Stimulated activated CD8-positive, alpha-beta memory T cell treated with anti-CD3 and anti-CD28 coated beads, Interleukin-15, amount 100 ng/mL, for 1 hour (primary cell): ENCODE data around the gene ZNF792.
"Not testable (repeated sequence)": the region's sequence is repeated elsewhere in the genome, so short reads cannot be mapped to it uniquely, and the experiment has no call there.

Experiments
- DNase-seq: peaks from one replicate; pipeline ENCODE4 v3.0.0-alpha.2; 2020; ENCODE audit warnings: low read depth

Gene ZNF792

GRCh38 chr19:34998777-34999497 lies 34.9 kb upstream of the ZNF792 start:
- DNase-seq = no peak

DNA sequence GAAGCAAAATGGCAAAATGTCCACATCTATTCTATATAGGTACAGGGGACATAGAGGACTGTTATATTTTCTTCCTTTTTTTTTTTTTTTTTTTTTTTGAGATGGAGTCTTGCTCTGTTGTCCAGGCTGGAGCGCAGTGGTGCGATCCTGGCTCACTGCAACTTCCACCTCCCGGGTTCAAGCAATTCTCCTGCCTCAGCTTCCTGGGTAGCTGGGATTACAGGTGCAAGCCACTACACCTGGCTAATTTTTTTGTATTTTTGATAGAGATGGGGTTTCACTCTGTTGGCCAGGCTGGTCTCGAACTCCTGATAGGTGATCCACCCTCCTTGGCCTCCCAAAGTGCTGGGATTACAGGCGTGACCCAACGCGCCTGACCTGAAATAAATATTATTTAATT lies 34.2 kb upstream of the ZNF792 start:
- not testable (repeated sequence) for DNase-seq

DNA sequence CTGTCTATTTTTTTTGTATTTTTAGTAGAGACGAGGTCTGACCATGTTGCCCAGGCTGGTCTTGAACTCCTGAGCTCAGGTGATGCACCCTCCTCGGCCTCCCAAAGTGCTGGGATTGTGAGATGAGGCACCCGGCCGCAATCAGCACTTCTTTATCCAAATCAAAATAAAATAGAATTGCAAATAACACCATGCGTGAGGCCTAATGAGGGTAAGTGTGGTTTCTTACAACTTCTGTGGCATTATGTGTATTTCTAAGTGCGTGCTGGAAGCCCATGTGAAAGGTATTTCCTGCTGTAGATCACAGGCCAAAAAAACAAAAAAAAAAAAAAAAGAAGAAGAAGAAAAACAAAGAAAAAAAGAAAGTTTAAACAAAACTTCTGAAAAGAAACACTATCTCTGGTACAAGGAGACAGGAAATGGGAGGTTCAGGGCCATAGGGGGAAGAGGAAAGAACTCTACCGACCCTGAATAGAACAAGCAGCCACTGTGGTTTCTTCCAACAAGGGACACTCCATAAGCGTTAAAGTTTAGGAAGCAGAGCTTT lies 33.1 kb upstream of the ZNF792 start:
- no peak for DNase-seq

GRCh38 chr19:34995551-34995950 lies 31.5 kb upstream of the ZNF792 start:
- no peak for DNase-seq

DNA sequence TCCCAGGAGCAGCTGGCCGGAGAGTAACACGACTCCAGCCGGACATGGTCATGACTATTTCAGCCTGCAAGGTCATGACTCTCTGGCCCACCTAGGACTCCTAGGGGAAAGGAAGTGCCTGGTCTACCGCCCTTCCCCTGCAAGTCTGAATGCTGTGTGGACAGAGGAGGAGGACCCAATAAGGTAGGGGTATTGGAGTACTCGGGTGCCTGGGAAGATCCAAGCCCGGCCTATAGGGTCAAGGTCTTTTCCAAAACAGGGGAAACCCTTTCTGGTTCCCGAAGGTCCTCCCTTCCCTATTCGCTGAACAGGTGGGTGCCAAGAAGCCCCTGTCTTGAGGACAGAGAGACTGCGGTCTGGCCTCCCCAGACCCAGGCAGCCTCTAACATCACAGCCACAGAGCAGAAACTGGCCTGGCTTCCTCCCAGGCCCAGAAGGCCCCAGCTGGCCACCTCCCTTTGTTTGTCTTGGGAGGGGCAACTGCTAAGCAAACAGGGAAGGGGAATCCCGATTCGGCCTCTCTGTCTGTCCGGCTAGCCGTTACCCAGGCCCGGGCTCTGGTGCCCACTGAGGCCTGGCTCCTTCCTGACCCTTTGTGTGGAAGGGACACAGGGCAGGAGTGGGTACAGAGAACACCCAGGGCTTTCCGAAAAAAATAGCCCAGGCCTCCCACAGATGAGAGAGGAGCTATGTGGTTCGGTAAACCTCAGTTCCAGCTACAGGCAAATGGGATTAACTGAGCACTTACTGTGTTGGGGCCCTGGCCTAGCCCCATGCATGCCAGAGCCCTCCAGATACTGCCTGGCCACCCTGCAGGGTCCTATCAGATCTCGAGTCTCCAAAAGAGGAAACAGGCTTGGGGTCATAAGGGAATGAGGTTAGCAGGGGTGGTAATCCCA lies 30.9 kb upstream of the ZNF792 start:
- no peak for DNase-seq

DNA sequence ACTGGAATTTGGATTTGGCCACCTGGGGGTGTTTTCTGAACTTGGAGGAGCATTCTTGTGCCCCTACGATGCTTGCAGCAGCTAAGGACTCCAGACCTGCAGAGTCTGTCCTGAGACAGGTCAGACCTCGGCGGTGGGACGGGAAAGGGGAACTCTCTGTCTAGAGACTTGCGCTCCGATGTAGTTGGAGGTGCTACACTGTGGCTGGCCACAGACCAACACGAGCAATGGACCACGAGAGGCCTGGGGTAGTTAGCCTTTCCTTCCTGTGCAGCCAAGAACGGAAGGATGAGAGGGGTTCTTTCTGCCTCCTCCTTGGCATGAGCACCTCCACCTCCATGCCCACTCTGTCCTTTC lies 30.2 kb upstream of the ZNF792 start:
- DNase-seq = no peak

DNA sequence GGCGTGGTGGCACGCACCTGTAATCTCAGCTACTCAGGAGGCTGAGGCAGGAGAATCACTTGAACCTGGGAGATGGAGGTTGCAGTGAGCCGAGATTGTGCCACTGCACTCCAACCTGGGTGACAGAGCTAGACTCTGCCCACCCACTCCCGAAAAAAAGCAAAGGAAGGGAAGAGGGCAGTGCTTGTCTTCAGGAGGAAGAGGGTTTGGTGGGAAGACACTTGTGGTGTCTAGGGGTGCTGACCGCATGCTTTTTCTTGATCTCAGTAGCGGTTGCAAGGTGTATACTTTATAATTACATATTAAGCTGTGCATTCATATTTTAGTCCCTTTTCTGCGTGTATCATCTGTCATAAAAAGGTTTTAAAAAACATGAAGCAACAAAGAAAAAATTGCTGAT lies 28.6 kb upstream of the ZNF792 start:
- not testable (repeated sequence) for DNase-seq

GRCh38 chr19:34991542-34992333 lies 27.7 kb upstream of the ZNF792 start:
- DNase-seq = no peak

- no peak for DNase-seq
Observed at GRCh38 chr19:34990578-34991192, 26.7 kb upstream of the ZNF792 start.

DNA sequence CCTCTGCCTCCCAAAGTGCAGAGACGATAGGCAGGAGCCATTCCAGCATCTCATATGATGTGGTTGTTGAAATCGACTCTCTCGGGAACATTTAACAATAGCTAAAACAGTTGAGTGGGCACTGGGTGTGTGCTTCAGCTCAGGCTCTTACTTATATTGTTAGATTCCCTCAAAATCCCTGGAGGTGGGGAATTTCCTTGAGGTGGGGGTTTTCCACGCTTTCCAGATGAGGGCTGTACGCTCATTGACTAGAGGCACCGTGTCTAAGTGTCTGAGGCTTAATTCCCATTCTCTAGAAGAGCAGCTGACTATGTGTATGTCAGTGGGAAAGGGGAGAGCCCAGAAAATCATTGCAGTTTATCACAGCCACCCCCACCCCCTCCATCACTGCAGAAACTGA lies 25.3 kb upstream of the ZNF792 start:
- DNase-seq = no peak

GRCh38 chr19:34988119-34988518 lies 24.1 kb upstream of the ZNF792 start:
- DNase-seq = no peak

DNA sequence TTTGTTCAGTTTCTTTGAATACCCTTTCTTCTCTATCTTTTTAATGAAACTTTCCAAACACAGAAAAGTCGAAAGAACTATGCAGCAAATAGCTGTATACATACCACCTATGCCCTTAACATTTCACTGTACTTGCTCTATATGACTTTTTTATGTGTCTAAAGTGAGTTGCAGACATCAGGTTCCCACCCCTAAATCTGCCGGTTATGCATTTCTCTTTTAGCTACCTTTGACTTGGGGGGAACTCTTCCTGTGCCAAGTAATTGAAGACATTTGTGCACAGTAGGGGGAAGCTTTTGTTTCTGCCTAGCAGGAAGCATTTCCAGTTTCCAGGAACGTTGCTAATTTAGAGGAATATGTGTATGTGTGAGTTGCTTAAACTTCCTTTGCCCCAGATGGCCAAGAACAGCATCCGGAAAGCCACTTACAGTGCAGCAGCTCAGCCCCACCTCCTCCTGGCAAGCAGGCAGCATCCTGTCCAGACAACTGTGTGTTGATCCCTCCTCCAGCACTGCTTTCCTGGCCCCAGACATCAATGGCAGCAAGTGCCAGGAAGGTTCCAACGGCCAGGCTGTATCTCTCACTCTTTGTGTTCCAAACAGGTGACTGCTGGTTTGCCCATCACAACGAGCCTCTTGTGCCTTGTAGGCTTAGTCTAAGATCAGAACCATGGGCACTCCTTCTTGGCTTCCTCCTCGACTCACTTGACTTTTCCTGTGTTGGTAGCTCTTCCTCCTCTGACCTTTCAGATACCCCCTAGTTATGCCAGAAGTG lies 21.4 kb upstream of the ZNF792 start:
- no peak for DNase-seq

- DNase-seq = no peak
Observed at GRCh38 chr19:34984287-34984686, 20.3 kb upstream of the ZNF792 start.

GRCh38 chr19:34983786-34984185 lies 19.8 kb upstream of the ZNF792 start:
- DNase-seq = no peak

DNA sequence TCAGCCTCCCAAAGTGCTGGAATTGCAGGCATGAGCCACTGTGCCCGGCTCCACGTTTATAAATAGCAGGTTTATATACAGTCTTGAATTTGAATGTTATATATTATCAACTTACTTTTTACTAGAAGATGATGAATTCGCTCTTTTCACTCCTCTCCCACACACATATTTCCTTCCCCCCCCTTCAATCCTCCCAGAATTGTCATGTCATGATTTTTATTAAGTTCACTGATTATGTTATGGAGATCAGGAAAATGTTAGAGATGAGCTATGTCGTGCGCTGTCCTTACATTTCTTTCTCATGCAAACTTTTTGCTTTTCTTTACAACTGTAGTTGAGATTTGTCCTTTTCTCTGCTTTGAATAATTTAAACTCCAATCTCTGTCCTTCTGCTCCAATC lies 18.2 kb upstream of the ZNF792 start:
- no peak for DNase-seq

DNA sequence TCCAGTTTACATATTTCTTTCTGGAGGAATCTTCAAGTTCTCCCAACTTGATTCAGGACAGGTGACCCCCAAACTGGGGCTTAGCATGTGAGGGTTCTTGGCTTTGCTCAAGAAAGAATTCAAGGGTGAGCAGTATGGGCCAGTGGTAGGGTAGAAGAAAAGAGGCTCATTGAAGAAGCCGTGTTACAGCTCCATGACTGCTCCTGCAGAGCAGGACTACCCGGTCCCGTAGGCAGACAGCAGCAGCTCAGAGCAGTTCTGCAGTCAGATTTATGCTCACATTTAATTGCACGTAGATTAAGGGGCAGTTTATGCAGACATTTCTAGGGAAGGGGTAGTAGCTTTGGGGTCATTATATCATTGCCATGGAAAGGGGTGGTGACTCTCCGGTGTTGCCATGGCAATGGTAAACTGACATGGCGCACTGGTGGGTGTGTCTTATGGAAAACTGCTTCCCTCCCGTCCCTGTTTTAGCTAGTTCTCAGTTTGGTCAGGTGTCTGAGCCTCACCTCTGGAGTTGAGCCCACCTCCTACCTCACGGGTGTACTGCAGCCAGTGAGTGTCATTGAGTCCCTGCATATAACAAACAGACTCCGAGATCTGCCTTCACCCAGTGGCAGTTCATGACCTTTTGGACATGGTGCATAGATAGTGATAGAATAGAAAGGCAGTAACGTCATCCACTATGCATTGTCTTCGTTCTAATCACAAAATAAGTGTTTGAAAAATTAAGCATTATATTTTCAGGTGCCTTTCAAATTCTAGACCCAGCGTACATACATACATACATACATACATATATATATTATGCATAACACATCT lies 16.0 kb upstream of the ZNF792 start:
- DNase-seq = no peak

DNA sequence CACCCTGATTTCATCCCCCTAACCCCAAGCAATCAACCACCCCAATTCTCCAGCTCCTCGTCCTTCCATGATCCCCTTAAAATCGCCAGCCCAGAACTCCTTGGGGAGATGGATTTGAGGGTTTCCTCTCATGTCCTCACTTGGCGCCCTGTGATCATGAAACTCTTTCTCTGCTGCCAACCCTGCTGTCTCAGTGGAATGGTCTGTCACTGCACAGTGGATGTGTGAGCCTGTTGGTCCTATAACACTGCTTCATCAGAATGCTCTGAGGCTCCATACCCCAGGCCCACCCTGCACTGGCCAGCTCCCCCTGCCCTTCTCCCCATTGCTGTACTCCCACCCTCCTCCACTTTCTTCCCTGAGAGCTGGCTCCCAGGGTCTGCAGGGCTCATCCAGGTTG lies 12.6 kb upstream of the ZNF792 start:
- no peak for DNase-seq

DNA sequence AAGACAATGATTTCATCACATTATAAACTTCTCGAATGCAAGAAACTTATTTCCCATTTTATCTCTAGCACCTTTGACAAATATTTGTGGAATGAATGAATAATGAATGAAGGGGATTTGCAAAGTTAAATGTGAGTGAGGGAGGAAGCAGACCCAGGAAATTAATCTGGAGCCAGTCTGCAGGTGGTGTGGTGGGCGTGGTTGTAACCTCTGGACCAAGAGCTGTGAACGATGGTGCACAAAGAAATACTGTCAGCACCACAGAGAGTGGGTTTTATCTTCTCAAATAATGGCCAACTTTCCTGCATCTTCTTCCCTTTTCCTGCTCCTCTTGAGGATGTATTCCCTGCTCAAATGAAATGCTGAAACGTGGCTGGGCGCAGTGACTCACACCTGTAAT lies 11.0 kb upstream of the ZNF792 start:
- DNase-seq = no peak

GRCh38 chr19:34974646-34975045 lies 10.6 kb upstream of the ZNF792 start:
- no peak for DNase-seq

DNA sequence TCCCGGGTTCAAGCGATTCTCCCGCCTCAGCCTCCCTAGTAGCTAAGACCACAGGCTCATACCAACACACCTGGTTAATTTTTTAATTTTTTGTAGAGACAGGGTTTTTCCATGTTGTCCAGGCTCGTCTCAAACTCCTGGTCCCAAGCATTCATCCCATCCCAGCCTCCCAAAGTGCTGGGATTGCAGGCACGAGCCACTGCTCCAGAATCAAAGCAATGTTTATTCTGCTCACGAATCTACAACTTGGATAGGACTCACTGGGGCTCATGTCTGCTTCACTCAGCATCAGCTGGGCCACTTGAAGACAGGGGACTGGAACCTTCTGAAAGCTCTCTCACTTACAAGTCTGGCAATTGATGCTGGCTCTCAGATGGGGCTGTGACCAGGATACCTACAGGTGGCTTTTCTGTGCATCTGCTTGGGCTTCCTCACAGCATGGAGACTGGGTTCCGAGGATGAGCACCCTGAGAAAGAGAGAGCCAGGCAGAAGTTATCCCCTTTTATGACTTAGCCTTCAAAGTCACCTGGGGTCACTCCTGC lies 8.2 kb upstream of the ZNF792 start:
- DNase-seq = no peak
